ENCODE results near the gene NLRC5. TPM values are rescaled to one million over a fixed set of nuclear protein-coding genes. Genes with fewer than 3 reads are reported as not detected.

Gene NLRC5
- total and polyA plus RNA-seq, 9 of the 15 experiments (the other 6 are each of a cell fraction or from before 2014, with no cell fraction given), result 0.59 to 0.71 TPM; not detected in 7

- FAIRE-seq, result no peak
- TF ChIP-seq THRB (CRISPR knock-in tag; conservative IDR thresholded peaks at IDR 0.05), result no peak
- no peak for TF ChIP-seq AFF4 (CRISPR knock-in tag; IDR thresholded peaks at IDR 0.05)
- TF ChIP-seq ZBTB12 (CRISPR knock-in tag; IDR thresholded peaks at IDR 0.05), result no peak
- TF ChIP-seq ZNF124 (CRISPR knock-in tag; IDR thresholded peaks at IDR 0.05), result no peak
- no peak for TF ChIP-seq ZBTB33 (CRISPR knock-in tag; IDR thresholded peaks at IDR 0.05)
- no peaks in the 10 kb centered on the region for H3K36me3 ChIP-seq (ENCODE audit: control insufficient read depth, insufficient read depth, low read length)
- ATAC-seq, result no peak
- no peak overlapping the region for H3K27ac ChIP-seq (ENCODE audit: extremely low read depth, low read depth, low read length)
- H3K9me1 ChIP-seq (ENCODE audit: control insufficient read depth, insufficient read depth, low read length), result no peaks in the 10 kb centered on the region
- peaks cover 24 to 69% of the 10 kb centered on the region in 2 experiments; a peak in 4 of 5 replicates for H3K27me3 ChIP-seq (ENCODE audit: control insufficient read depth in 2 of 2, insufficient read depth in 2 of 2, low read length in 2 of 2)
- H4K20me1 ChIP-seq (replicated peaks; ENCODE audit: control insufficient read depth, insufficient read depth, low read length), result no peaks in the 10 kb centered on the region
- H3K4me2 ChIP-seq (ENCODE audit: insufficient read depth, low read length), result no peak overlapping the region
- BruUV-seq (replicated peaks), result no TSS peak
- in situ Hi-C loops (cut with MboI) (no loop called here), intact Hi-C loops (cut with micrococcal nuclease) (no loop called here)
- ChIA-PET CTCF (ENCODE audit: low intra/inter-chr PET ratio) (no interaction called here), POLR2A (interaction anchor here (1.1 kb wide), 2 partner anchors 42 to 50 kb away, joined by 4 to 6 read pairs; partner anchors contain the start of gene HERPUD1)
- H2AFZ ChIP-seq (ENCODE audit: low read depth, low read length), result no peak overlapping the region
- no peak for DNase-seq (ENCODE audit: extremely low read depth in 1 of 4, low spot score in 3 of 4)
- H3K4me1 ChIP-seq (replicated peaks in 1 of 2; ENCODE audit: control insufficient read depth in 2 of 2, insufficient read depth in 2 of 2, low read length in 2 of 2), result no peaks in the 10 kb centered on the region; a peak in 1 of 5 replicates
- WGBS (ENCODE audit: insufficient coverage, low coverage, missing lambda C conversion rate), result under 1% methylated on average over 12 of the region's 12 CpGs
- peaks cover 2% of the 10 kb centered on the region for H3K9me3 ChIP-seq (replicated peaks; ENCODE audit: control insufficient read depth, insufficient read depth, low read depth, low read length)
- no peak overlapping the region for H3K9ac ChIP-seq (ENCODE audit: insufficient read depth in 1 of 2, low read depth in 2 of 2, low read length in 2 of 2)
- H3K4me3 ChIP-seq, result no peak overlapping the region
- no peaks in the 10 kb centered on the region for H3K79me2 ChIP-seq (ENCODE audit: control insufficient read depth, insufficient read depth, low read length)
These were observed 7.6 kb upstream of the NLRC5 start for GRCh38 chr16:56981729-56982271.
